GM23338 (cell line): Measurements from ENCODE around the gene GNAT3.

ENCODE experiments used
- CTCF ChIP-seq, 2 experiments: fragments of 200-600 bp in 1 of 2; sonication (generic) in 1 of 2; conservative IDR thresholded peaks; 2 replicates each; pipeline versions ENCODE4 v1.5.1 to v1.6.1; 2016 to 2017; ENCODE audit warnings: antibody characterized with exemption in 2 of 2, low read depth in 2 of 2, mild to moderate bottlenecking in 2 of 2, moderate library complexity in 1 of 2
- EZH2 ChIP-seq: fragments of 200-600 bp; sonication (generic); IDR thresholded peaks from one replicate; pipeline ENCODE4 v1.8.0; 2017; ENCODE audit warnings: antibody characterized with exemption, mild to moderate bottlenecking, low read depth; ENCODE audit not compliant: unreplicated experiment
- NANOG ChIP-seq: IDR thresholded peaks from 2 replicates; pipeline ENCODE4 v1.6.1; 2016; ENCODE audit warnings: antibody characterized with exemption, borderline replicate concordance

- TF ChIP-seq NANOG (no peak), EZH2 (no peak), CTCF (conservative IDR thresholded peaks at IDR 0.05; ENCODE audit: low read depth in 2 of 2) (no peak)
Measured at GRCh38 chr7:80532153-80532552, 20.3 kb upstream of the GNAT3 start.
